NCI-H510A (cell line): ENCODE results near the gene CREB3L2.
"Not testable (repeated sequence)": the region's sequence is repeated elsewhere in the genome, so short reads cannot be mapped to it uniquely, and the experiment has no call there.

ENCODE experiments used
- DNase-seq: peaks from one replicate; lab custom pipeline; 2025; lab: John Stamatoyannopoulos, UW

CREB3L2 gene

DNA sequence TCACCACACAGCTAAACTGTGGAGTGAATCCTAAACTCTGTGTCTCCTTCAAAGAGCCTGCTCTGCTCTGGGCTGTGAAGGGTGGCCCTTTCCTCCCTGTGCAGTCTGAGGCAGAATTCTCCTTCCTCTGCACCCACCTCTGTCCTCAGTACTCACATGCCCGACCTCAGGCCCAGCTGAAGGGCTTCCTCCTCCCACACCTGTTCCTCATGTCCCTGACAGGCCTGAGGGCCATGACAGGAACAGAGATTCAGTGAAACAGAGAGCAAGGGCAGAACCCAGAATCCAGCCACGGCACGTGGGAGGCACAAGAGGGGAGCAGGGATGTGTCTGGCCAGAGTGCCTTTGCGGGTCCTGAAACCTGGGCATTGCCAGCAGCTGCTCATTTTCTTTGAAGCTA, 13.9 kb downstream of the CREB3L2 start:
- DNase-seq, result no peak

DNA sequence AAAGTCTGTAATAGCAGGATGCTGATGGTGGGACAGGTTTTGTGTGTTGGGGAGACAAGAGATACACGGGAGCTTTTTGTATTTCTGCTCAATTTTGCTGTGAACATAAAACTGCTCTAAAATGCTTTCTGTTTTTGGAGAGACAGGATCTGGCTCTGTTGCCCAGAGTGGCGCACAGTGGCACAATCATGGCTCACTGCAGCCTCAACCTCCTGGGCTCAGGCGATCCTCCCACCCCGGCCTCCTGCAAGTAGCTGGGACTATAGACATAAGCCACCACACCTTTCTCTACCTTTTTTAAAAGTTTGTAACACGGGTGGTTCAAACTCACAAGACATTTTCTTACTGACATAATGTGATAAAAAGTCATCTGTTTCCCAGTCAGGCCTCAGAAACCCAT, 14.3 kb downstream of the CREB3L2 start:
- DNase-seq, result no peak

- DNase-seq, result no peak
Measured at GRCh38 chr7:137987018-137987349, 14.9 kb downstream of the CREB3L2 start.

DNA sequence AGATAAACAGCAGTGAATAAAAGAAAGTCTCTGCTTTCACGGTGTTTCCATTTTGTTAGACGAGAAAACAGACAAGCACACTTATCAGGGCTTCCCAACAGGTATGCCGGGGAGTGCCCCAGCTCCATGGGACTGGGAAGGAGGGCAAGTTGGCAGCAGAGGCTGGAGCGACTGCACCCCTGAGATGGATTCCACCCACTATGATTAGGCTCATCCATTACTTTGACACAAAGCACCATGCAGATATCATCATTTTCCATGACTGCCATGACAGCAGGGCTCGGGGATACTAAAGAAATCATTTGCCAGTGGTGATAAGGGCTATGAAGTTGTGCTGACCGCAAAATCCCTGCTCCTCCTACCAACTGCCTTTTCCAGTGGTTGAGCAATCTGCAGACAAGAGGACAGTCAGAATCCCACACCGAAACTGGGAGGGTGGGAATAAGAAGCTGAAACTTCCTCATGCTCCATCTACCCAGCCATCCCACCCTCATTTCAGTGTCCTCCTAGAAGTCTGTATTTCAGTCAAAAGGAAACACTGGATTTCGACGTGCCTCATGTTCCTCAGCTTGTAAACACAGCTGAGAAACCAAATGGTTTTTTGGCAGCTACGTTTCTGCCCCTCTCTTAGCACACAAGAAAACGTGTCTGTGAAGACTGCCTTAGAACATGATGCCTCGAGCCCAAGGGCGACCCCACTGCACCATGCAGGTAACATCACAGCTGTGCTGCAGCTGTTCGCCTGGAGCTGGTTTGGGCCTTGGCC, 15.5 kb downstream of the CREB3L2 start:
- no peak for DNase-seq

DNA sequence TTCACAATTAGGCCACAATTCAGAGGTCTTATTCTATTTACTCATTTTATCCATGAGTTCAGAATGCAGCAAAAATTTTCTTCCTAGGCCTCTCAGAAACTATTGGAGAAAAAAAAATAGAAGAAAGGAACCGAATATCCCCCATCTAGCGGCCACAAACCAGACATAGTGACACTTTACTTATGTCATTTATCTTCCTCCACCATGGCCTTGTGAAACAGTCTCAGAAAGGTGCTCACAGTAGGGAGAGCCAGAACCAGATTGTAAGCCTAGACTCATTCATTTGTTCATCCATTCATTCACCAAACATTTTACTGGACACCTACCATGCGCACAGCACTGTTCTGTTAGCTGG, 16.0 kb downstream of the CREB3L2 start:
- DNase-seq, result no peak

GRCh38 chr7:137985253-137985896, 16.5 kb downstream of the CREB3L2 start:
- DNase-seq, result no peak

DNA sequence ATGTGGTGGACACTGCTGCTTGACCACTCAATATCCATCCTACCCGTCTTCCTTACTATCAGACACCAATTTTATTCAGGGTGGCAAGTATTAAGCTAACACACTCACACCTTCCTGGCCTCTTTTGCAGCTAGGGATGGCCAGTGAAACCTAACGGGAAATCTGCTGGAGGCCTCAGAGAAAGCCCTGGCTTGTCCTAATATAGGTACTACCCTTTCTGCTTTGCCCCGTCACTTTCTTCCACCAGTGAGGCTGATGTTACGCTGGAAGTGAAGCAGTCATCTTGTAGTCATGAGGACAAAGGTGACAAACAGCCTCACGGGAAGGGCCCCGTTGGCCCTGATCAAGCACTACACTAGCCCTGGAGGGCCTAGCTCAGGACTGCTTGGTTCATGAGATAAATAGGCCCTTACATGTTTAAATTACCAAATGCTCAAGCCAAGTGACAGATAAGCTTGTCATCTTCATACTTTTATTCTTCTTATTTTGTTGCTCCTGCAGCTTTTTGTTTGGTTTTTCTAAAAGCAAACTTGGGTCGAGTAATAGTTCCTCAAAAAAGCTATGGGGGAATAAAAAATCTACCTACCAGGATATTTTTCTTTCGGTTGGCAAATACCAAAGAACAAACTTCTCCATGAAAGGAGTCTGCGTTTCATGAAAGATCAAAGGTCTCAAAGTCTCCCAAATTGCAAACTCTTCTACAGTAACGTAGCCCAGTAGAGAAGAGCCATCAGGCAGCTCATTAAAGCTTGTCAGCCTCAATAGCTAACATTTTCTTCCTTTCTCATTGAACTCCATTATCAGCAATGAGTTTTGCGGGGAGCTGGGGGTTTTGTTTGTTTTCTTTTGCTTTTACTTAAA, 17.5 kb downstream of the CREB3L2 start:
- no peak for DNase-seq

- DNase-seq, result no peak
Measured at GRCh38 chr7:137983323-137984008, 18.4 kb downstream of the CREB3L2 start.

- DNase-seq, result not testable (repeated sequence)
Measured at GRCh38 chr7:137982394-137982793, 19.5 kb downstream of the CREB3L2 start.

- DNase-seq, result no peak
Measured at GRCh38 chr7:137981668-137982067, 20.2 kb downstream of the CREB3L2 start.

- DNase-seq, result no peak
Measured at GRCh38 chr7:137981175-137981574, 20.7 kb downstream of the CREB3L2 start.

DNA sequence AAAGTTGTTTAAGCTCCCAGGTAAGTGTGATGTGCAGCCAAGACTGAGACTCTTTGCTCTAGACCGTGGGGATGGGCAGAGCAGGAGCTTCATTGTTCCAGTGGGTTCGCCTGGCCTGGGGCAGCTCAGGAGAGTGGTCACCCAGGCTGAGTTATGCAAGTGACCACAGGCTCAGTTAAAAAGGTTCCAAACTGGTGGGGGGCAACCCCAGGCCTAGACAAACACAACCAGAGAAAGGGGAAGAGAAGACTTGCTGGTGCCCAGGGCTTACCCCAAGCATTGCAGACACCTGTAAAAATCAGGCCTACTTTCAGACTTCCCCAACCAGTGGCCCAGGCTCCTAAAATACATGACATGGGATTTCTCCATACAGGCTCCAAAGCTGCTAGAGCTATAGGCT, 21.6 kb downstream of the CREB3L2 start:
- no peak for DNase-seq

DNA sequence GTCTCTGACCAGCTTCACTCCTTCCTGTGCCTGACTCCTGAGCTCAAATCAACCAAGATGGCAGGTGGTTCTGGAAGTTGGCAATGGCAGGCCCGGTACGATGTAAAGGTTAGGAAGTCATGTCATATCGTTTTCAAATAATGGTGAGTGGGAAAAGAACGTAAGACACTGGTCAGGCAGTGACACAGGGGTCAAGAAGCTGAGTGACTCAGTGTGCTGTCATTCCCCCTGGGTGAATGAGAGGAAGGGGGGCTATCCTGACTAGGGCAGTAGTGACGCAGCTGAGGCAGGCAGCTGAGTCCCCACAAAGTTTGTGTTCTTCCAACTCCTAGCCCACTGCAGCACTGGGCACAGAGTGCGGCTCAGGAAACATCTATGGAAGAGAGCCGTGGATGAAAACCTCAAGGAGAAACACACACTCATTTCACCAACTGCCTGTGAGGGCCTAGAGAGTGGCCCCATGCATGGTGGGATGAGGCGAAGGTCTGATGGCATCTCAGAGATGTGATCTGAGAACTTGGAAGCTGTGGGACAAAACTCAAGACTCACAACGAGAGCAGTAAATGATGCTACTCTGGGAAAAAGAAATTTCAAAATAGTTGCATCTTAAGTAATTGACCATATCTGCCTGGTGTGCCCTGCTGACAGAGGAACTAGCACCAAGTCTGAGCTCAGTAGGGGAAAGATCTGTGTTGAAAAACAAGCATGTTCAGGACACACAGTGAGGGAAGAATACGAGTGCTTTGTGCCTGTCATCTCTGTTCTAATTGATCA, 23.2 kb downstream of the CREB3L2 start:
- no peak for DNase-seq

DNA sequence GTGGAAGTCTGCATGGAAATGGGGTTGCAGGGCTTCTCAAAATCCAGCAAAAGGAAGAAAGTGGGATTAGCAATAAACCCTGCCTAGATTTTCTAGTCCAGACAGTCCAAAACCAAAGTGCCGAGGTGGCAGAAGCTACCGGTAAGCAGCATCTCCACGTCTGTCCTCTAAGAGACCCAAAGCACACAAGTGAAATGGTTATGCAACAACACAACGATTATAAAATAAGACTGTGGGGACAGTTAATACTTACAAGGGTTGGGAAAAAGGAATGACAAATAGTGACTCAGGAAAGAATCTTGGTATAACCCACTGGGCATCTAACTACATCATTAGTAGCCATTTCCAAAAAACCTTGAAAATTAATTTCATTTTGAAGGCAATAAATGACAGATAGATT, 24.7 kb downstream of the CREB3L2 start:
- DNase-seq, result no peak

DNA sequence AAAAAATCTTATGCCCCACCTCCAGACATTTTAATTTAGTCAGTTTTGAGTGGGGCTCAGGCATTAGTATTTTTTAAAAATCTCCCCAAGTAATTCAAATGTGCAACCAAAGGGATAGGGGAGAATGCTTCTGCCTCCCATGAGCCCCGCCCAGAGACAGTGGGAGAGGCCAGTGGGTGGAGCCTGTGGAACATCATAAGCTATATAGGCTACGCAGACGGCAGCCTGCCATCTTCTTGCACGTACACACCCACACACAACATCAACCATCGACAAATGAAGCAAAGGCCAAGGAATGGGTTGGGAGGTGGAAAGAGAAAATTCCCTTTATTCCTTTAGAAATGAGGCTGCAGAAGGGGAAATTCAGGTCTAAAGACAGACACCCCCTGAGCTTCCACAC, 25.2 kb downstream of the CREB3L2 start:
- no peak for DNase-seq

DNA sequence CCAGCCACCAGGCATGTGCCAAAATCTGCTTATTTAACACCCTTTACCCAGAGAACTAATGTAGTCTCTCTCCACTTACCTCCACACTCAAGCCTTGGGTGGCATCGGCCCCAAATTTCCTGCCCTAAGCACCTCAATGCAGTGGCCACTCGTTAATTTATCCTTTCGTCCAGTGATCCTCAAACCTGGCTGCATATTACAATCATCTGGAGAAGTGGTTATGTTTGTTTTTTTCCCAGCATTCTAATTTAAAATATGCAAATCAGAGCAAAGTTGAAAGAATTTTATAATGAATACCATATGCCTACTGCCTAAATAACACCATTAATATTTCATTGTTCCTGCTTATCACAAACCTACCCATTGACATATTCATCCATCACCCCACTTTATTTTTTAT, 25.7 kb downstream of the CREB3L2 start:
- no peak for DNase-seq

DNA sequence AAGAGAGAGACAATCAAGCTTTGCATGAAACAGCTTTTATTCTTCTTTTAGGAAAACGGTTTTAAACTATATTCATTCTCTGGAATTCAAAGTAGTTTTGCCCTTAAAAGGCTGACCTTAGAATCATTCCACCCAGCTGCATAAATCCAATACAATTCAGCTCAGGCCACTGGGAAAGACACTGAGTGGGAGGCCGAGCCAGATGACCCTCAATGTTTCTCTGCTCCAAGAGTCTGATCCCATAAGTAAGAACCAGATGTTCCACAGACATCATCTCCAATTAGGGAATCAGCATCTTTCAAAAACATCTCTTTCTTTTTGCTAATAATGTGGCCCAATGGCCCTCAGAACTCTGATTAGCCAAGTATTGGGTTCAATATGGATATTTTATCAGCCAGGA, 26.1 kb downstream of the CREB3L2 start:
- DNase-seq, result no peak

DNA sequence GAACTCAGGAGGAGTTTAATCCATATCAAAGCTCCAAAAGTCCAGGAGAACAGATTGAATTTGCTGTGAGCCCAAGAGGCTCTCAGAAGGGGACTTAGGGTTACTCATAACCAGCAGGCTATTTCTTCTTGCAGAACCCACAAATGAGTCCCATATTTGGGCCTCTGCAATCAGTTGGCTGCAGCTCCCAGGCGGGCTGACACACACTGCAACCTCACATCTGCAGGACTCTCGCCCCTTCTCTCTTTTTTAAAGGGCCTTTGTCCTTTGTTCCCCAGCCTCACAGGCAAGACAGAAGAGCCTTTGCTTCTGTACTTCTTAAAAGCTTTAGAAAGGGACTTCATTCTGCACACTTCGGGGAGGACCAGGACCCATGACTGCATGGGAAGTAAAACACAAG, 26.7 kb downstream of the CREB3L2 start:
- no peak for DNase-seq

GRCh38 chr7:137974766-137975165, 27.1 kb downstream of the CREB3L2 start:
- DNase-seq, result no peak

DNA sequence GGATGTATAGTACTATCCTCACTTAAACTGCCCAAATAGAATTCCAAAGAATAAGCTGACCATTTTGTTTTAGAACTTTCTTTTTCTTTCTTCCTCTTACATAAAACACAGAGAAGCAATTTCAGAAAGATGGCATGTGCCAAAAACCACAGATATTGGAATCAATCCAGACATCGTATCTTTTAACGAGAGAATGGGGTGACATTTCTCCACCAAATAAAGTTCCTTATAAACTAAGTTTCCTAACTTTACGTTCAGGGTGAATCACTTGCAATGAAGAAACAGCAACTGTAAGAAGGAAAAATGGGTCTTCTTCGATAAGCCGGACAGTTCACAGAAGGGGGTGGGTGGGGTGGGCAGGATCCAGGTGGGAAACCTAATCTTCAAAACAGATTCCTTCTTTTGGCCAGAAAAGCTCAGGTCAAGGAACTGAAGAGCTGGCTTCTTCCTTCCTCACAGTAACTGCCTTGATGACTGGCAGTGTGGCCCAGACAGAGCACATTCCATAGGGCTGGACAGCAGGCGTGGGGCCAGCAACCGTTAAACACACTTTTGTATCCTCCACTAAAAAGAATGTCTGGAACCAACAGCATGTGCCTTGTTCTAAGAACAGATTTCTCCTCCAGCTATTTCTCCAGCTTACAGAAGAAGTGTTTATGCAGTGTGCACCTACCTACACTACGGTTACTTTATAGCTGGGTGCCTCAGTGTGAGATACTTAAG, 31.5 kb downstream of the CREB3L2 start:
- DNase-seq, result no peak

DNA sequence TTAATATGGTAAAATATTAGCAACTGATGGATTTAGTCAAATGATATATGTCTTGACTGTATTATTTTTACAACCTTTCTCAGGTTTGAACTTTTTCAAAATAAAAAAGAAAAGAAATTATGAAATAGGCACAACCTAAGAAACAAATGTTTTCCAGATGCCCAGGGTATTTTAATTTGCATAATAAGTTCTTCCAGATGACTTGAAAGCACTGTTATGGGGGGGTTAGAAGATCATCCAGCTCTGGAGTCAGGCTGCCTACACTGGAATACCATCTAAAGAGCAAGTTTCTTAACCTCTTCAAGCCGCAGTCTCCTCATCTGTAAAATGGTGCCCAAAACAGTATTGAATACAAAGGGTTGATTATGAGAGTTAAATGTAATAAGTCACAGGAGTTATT, 32.1 kb downstream of the CREB3L2 start:
- no peak for DNase-seq
